ENCODE data around the gene AGTPBP1.
"Not testable (repeated sequence)": the region's sequence is repeated elsewhere in the genome, so short reads cannot be mapped to it uniquely, and the experiment has no call there.

Gene AGTPBP1, protein sequence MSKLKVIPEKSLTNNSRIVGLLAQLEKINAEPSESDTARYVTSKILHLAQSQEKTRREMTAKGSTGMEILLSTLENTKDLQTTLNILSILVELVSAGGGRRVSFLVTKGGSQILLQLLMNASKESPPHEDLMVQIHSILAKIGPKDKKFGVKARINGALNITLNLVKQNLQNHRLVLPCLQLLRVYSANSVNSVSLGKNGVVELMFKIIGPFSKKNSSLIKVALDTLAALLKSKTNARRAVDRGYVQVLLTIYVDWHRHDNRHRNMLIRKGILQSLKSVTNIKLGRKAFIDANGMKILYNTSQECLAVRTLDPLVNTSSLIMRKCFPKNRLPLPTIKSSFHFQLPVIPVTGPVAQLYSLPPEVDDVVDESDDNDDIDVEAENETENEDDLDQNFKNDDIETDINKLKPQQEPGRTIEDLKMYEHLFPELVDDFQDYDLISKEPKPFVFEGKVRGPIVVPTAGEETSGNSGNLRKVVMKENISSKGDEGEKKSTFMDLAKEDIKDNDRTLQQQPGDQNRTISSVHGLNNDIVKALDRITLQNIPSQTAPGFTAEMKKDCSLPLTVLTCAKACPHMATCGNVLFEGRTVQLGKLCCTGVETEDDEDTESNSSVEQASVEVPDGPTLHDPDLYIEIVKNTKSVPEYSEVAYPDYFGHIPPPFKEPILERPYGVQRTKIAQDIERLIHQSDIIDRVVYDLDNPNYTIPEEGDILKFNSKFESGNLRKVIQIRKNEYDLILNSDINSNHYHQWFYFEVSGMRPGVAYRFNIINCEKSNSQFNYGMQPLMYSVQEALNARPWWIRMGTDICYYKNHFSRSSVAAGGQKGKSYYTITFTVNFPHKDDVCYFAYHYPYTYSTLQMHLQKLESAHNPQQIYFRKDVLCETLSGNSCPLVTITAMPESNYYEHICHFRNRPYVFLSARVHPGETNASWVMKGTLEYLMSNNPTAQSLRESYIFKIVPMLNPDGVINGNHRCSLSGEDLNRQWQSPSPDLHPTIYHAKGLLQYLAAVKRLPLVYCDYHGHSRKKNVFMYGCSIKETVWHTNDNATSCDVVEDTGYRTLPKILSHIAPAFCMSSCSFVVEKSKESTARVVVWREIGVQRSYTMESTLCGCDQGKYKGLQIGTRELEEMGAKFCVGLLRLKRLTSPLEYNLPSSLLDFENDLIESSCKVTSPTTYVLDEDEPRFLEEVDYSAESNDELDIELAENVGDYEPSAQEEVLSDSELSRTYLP

GRCh38 chr9:85741875-85742596 is at the start of gene AGTPBP1:
TSS of gene AGTPBP1 (minus strand) at chr9:85741954. CDS start at chr9:85712533, 29,421 bp downstream.
- DNase-seq (ENCODE audit: low read depth in 2 of 2) = peak; percentile 90 to 96
- TF ChIP-seq, protein P1, sequence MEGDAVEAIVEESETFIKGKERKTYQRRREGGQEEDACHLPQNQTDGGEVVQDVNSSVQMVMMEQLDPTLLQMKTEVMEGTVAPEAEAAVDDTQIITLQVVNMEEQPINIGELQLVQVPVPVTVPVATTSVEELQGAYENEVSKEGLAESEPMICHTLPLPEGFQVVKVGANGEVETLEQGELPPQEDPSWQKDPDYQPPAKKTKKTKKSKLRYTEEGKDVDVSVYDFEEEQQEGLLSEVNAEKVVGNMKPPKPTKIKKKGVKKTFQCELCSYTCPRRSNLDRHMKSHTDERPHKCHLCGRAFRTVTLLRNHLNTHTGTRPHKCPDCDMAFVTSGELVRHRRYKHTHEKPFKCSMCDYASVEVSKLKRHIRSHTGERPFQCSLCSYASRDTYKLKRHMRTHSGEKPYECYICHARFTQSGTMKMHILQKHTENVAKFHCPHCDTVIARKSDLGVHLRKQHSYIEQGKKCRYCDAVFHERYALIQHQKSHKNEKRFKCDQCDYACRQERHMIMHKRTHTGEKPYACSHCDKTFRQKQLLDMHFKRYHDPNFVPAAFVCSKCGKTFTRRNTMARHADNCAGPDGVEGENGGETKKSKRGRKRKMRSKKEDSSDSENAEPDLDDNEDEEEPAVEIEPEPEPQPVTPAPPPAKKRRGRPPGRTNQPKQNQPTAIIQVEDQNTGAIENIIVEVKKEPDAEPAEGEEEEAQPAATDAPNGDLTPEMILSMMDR (IDR thresholded peaks at IDR 0.05; ENCODE audit: low read depth, low read length) = no peak
- H3K4me3 ChIP-seq (replicated peaks in 1 of 2; ENCODE audit: low read depth in 2 of 2, low read length in 2 of 2) = peak within 1 kb of the TSS; percentile 90 to 92

GRCh38 chr9:85786116-85786515 is 44.4 kb upstream of the AGTPBP1 start:
- DNase-seq (ENCODE audit: low read depth in 2 of 2); H3K4me3 ChIP-seq (replicated peaks in 1 of 2; ENCODE audit: low read depth in 2 of 2, low read length in 2 of 2): not testable (repeated sequence)

DNA sequence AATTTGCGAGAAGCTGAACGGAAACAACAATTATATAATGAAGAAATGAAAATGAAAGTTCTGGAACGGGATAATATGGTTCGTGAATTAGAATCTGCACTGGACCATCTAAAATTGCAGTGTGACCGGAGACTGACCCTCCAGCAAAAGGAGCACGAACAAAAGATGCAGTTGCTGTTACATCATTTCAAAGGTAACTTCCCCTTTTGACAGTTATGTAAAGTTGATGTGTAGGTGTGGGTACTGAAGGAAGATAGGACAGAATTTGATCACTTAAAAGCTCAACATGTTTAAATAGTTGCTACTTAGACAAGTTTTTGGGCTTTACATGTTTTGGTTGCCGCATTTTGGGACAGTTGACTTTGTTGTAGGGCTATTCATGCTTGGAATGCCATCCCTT is 32.1 kb upstream of the AGTPBP1 start:
- not testable (repeated sequence) for DNase-seq (ENCODE audit: low read depth in 2 of 2); H3K4me3 ChIP-seq (replicated peaks in 1 of 2; ENCODE audit: low read depth in 2 of 2, low read length in 2 of 2)

DNA sequence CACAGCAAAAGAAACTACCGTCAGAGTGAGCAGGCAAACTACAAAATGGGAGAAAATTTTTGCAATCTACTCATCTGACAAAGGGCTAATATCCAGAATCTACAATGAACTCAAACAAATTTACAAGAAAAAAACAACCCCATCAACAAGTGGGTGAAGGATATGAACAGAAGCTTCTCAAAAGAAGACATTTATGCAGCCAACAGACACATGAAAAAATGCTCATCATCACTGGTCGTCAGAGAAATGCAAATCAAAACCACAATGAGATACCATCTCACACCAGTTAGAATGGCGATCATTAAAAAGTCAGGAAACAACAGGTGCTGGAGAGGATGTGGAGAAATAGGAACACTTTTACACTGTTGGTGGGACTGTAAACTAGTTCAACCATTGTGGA is 20.0 kb upstream of the AGTPBP1 start:
- DNase-seq (ENCODE audit: low read depth in 2 of 2) = not testable (repeated sequence)

GRCh38 chr9:85757716-85758115 is 16.0 kb upstream of the AGTPBP1 start:
- DNase-seq (ENCODE audit: low read depth in 2 of 2); H3K4me3 ChIP-seq (replicated peaks in 1 of 2; ENCODE audit: low read depth in 2 of 2, low read length in 2 of 2): not testable (repeated sequence)

More for the DNA sequence above, 20.0 kb upstream of the AGTPBP1 start:
- not testable (repeated sequence) for H3K4me3 ChIP-seq (replicated peaks in 1 of 2; ENCODE audit: low read depth in 2 of 2, low read length in 2 of 2)

DNA sequence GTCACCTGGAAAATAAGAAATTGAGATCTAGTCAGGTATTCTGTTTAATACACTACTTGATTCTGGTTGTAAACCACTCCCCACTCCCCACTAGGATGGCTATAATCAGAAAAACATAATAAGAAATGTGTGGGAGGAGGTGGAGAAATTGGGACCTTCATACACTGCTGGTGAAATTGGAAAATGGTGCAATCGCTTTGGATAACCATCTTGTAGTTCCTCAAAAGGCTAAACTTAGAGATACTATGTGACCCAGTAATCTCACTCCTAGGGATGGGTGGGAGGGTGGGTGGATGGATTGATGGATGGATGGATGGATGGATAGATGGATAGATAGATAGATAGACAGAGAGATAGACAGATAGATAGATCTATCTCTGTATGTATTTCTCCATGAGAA is 14.5 kb upstream of the AGTPBP1 start:
- not testable (repeated sequence) for DNase-seq (ENCODE audit: low read depth in 2 of 2); H3K4me3 ChIP-seq (replicated peaks in 1 of 2; ENCODE audit: low read depth in 2 of 2, low read length in 2 of 2)

GRCh38 chr9:85746309-85746708 is 4.6 kb upstream of the AGTPBP1 start:
- no peak for DNase-seq (ENCODE audit: low read depth in 2 of 2)
- TF ChIP-seq, protein P1 (IDR thresholded peaks at IDR 0.05; ENCODE audit: low read depth, low read length) = no peak
- H3K4me3 ChIP-seq (replicated peaks in 1 of 2; ENCODE audit: low read depth in 2 of 2, low read length in 2 of 2) = no peak overlapping the region

DNA sequence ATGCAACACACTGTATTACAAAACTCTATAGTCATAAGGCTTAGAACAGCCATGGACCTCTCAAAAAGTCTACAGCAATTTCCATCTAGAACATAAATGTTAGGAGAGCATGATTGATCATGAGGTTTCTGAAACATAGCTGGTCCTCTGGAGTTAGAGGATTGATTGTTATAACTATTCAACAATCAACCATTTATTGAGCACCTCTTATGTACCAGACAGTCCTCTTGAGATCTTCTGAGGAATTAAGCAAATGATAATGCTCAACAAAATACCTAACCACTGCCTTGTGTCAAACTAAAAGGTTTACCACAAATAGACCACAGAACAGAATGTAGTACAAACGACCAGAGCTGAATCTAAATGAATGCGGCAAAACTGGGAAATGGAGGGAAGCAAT is 3.4 kb upstream of the AGTPBP1 start:
- DNase-seq (ENCODE audit: low read depth in 2 of 2) = no peak
- H3K4me3 ChIP-seq (replicated peaks in 1 of 2; ENCODE audit: low read depth in 2 of 2, low read length in 2 of 2) = no peak overlapping the region
- TF ChIP-seq, protein P1 (IDR thresholded peaks at IDR 0.05; ENCODE audit: low read depth, low read length) = no peak
